Measurements from ENCODE around the gene YIPF3. TPM values are rescaled to one million over a fixed set of nuclear protein-coding genes. Genes with fewer than 3 reads are reported as not detected.
A peak's percentile ranks its signal among the peaks of the same experiment; 100 is the strongest.

The YIPF3 gene
- total RNA-seq, 3 donors from 2014 or later = 33.3 to 40.9 (median 35.4) TPM

DNA sequence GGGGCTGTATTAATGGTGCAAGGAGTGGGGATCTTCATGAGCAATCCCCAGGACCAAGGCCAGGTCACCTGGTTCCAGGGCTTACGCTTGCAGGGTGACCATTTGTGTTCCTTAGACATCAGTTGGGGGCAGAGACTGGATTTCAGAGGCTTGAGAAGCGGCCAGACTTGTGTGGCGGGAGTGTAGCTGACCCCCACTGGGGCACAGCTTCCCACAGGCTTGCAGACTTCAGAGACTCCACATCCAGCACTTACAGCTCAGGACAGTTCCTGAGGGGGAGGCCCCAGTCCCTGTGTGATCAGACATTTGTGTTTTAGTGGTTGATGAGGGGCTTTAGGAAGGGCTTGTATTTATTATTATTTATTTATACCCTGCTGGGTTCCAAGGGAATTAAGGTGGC lies 24.1 kb downstream of the YIPF3 start:
- peaks cover 4% of the 10 kb centered on the region for H3K36me3 Mint-ChIP-seq (ENCODE audit: insufficient read depth)
- H3K4me3 Mint-ChIP-seq = no peak overlapping the region
- ATAC-seq (no peak), DNase-seq (no peak)
- peaks cover 33% of the 10 kb centered on the region for H3K4me1 Mint-ChIP-seq (ENCODE audit: low read depth)
- H3K9me3 Mint-ChIP-seq = no peaks in the 10 kb centered on the region
- no peaks in the 10 kb centered on the region for H3K27me3 Mint-ChIP-seq (ENCODE audit: low read depth)

DNA sequence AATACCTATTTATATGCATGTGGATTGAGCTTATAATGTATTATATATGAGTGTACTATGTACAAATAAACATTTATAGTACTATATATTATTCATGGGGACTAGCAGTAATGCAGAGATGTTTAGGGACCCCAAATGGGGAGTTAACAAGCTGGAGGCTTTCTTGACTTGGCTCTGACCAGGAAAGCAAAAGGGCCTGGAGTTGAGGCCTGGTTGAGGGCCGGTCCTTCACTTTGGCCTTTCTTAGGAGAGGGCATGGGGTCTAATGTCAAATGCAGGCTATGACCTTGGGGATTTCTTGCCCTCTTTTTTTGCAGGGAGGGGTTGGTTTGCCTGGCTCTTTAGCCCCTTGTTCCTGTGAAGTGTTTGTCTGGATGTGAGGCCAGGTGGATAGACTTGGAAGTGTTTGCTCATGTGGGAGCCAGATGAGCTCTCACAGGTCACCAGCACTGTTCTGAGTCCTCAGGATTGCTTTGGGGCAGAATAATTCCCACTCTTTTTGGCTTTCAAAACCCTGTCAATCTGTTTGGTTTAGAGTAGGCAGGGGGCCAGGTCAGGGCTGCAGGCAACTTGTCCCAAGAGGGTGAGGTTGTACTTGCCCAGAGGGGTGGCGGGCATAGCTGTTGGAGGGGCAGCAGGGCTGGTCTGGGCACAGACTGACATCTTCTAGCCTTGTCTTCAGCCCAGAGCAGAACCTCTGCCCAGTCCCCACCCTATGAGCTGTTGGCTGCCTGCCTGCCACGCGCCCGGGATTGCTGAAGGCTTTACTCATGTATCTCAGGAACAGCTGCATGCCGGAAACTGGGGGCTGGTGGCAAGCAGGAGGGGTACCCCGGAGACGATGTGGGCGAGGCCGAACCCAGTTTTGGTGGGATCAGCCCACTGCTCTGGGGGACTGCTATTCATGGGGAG lies 24.7 kb downstream of the YIPF3 start:
- Mint-ChIP-seq H3K4me1 (ENCODE audit: low read depth) (peaks cover 33% of the 10 kb centered on the region), H3K4me3 (no peak overlapping the region), H3K9me3 (no peaks in the 10 kb centered on the region), H3K36me3 (ENCODE audit: insufficient read depth) (peaks cover 4% of the 10 kb centered on the region), H3K27me3 (ENCODE audit: low read depth) (no peaks in the 10 kb centered on the region)
- ATAC-seq = no peak
- no peak for DNase-seq

DNA sequence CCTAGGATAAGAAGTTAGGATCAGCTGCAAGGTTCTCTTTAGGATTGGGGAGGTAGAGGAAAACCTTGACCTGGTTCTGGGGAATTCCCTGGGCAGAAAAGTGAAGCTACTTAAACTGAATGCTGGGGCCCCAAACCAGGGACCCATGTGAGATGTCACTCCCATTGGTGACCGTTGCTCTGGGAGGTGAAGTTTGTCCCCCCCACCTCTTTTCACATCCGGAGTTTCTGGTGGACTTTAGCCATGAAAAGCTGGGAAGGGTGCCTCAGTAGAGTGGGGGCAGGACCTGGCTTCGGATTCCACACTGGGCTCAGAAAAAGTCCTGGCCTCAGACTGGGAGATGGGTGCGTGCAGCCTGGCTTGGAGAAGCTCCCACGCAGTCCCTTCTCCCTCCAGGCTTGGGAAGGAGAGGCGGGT lies 26.2 kb downstream of the YIPF3 start:
- peaks cover 7% of the 10 kb centered on the region for H3K36me3 Mint-ChIP-seq (ENCODE audit: insufficient read depth)
- no peak overlapping the region for H3K4me3 Mint-ChIP-seq
- ATAC-seq (no peak), DNase-seq (no peak)
- no peaks in the 10 kb centered on the region for H3K9me3 Mint-ChIP-seq
- no peaks in the 10 kb centered on the region for H3K27me3 Mint-ChIP-seq (ENCODE audit: low read depth)
- peaks cover 30% of the 10 kb centered on the region for H3K4me1 Mint-ChIP-seq (ENCODE audit: low read depth)

DNA sequence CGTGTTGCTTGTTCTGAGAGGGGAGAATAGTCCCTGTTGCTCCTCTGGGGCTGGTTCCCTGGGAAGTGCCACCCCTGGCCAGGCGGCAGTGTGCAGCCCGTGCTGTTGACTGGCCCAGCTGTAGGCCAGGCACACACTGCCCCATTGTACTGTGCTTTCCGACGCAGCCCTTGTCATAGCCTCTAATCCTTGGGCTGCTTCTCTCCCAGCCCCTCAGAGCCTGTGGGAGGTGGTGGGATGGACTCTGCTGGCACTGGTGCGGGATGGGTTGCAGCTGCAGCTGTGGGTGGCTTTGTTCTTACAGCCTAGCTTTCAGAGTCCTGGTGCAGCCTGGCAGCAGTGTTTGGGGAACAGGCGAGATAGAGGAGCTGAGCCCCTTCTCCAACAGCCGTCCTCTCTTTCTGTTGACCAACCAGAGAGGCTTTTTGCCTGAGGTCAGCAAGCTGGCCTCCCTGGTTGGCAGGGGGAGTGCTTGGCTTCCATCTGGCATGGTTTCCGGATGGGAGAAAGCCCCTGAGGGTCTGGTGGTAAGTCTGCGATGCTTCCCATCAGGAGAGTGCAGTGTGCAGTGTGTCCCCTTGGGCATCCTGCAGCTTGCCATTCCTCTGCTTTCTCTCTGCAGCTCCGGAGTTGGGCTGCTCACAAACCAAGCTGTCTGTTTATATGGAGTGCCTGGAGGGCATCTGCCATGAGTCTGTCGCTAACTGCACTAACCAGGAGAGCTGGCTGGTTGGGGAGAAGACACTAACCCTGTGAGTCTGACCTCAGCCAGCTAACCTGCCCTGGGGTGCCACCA lies 27.3 kb downstream of the YIPF3 start:
- H3K36me3 Mint-ChIP-seq (ENCODE audit: insufficient read depth) = peaks cover 7% of the 10 kb centered on the region
- peaks cover 19% of the 10 kb centered on the region for H3K4me1 Mint-ChIP-seq (ENCODE audit: low read depth)
- DNase-seq = no peak
- no peak for ATAC-seq
- no peaks in the 10 kb centered on the region for H3K27me3 Mint-ChIP-seq (ENCODE audit: low read depth)
- no peaks in the 10 kb centered on the region for H3K9me3 Mint-ChIP-seq
- no peak overlapping the region for H3K4me3 Mint-ChIP-seq

DNA sequence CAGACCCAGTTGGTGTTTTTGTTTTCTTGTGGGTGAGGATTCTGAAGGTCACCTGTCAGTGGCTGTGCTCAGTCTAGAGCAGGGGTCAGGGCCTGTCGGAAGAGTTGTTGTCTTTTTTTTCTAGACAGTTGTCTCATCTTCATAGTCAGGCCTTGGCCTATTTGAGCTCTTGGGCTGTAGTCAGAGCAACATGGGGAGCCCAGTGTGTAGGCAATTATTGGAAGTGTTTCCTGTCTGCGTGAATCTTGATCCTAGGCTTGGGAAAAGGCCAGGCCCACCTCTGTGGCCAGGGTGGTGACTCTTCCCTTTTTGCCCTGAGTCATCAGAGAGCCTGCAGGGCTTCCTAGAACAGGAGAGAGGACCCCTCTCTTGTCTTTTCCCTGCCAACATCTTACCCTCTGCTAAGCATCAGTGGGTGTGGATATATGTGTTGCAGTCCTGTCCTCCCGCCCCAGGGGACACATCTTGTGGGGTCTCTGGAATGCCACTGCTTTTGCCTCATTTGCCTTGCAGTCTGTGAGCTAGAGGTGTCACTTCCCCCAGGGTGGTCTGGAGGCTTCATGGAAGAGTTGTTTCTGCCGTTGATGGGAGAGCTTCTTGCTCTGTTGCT lies 28.0 kb downstream of the YIPF3 start:
- ATAC-seq = no peak
- H3K4me3 Mint-ChIP-seq = no peak overlapping the region

DNA sequence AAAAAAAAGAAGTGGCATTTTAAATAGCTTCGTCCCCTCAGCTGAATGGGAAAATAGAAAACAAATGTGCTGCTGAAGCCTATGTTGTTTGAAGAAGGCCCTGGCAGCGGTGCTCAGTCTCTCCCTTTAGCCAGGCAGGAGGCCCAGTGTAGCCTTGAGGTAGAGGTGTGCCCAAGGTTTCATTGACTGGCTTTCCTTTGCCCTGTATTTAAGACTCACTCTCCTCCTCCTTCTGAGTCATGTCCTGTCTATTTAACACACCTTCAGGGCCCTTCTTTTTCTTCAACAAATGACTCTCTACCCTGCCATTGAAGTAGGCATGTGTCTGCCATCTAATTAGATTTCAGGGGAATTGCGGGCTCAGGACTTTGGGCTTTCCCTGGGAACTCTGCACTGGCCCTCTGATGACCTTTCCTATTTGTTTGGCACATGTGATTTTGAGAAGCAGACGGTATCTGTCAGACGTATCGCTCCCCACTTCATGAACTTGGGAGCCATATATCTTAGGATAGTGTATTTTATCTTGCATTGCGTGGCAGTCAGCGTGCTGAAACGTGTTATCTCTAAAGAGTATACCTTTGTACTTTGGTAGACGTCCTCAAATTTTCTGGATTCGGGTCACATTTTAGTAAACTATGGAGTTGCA lies 35.0 kb downstream of the YIPF3 start:
- Mint-ChIP-seq H3K36me3 (ENCODE audit: insufficient read depth) (peaks cover 13% of the 10 kb centered on the region), H3K4me3 (peak overlapping the region; percentile 17), H3K9me3 (no peaks in the 10 kb centered on the region), H3K4me1 (ENCODE audit: low read depth) (peaks cover 45% of the 10 kb centered on the region), H3K27me3 (ENCODE audit: low read depth) (no peaks in the 10 kb centered on the region)
- ATAC-seq (no peak), DNase-seq (no peak)

More for the DNA sequence above, 28.0 kb downstream of the YIPF3 start:
- no peaks in the 10 kb centered on the region for H3K27me3 Mint-ChIP-seq (ENCODE audit: low read depth)
- DNase-seq = no peak
- no peaks in the 10 kb centered on the region for H3K9me3 Mint-ChIP-seq
- H3K4me1 Mint-ChIP-seq (ENCODE audit: low read depth) = peaks cover 13% of the 10 kb centered on the region
- peaks cover 7% of the 10 kb centered on the region for H3K36me3 Mint-ChIP-seq (ENCODE audit: insufficient read depth)

DNA sequence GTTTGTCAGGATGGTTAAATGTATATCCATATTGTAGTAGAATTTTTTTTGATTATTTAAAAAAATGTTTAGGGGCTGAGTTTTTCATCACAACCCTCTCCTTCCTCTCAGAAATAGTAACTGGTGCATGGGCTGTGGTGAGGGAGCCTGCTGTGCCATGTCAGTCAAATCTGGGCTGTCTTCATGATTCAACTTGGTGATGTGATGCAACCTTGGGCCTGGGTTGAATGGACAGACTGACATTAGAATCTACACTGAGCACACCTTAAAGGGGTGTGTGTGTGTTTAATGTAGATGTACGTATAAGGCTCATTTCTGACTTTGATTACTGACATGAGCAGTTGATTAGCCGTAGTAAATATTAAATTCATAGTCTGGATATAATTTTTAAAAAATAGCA lies 35.7 kb downstream of the YIPF3 start:
- no peak for ATAC-seq
- no peak for DNase-seq
- Mint-ChIP-seq H3K9me3 (no peaks in the 10 kb centered on the region), H3K4me1 (ENCODE audit: low read depth) (peaks cover 48% of the 10 kb centered on the region), H3K4me3 (no peak overlapping the region), H3K36me3 (ENCODE audit: insufficient read depth) (peaks cover 11% of the 10 kb centered on the region), H3K27me3 (ENCODE audit: low read depth) (no peaks in the 10 kb centered on the region)

DNA sequence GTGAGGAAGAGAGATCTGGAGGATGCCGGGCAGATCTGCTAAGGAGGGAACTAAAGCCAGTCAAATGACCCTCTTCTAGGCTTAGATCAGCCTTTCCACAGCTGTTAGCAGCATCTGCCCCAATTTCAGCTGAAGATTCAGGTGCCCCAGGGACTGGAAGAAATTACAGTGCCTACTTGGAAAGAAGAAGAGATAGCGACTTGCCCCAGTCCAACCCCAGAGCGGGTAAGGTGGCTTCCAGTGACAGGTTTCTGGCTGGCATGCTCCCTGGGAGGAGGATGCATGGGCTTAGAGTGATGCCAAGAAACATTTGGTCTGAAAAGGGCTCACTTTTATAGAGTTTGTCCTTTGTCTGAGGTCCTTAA lies 38.7 kb downstream of the YIPF3 start:
- DNase-seq = no peak
- H3K27me3 Mint-ChIP-seq (ENCODE audit: low read depth) = no peaks in the 10 kb centered on the region
- peak overlapping the region; percentile 97 for H3K4me3 Mint-ChIP-seq
- ATAC-seq = no peak
- H3K4me1 Mint-ChIP-seq (ENCODE audit: low read depth) = peaks cover 45% of the 10 kb centered on the region
- peaks cover 11% of the 10 kb centered on the region for H3K36me3 Mint-ChIP-seq (ENCODE audit: insufficient read depth)
- no peaks in the 10 kb centered on the region for H3K9me3 Mint-ChIP-seq

DNA sequence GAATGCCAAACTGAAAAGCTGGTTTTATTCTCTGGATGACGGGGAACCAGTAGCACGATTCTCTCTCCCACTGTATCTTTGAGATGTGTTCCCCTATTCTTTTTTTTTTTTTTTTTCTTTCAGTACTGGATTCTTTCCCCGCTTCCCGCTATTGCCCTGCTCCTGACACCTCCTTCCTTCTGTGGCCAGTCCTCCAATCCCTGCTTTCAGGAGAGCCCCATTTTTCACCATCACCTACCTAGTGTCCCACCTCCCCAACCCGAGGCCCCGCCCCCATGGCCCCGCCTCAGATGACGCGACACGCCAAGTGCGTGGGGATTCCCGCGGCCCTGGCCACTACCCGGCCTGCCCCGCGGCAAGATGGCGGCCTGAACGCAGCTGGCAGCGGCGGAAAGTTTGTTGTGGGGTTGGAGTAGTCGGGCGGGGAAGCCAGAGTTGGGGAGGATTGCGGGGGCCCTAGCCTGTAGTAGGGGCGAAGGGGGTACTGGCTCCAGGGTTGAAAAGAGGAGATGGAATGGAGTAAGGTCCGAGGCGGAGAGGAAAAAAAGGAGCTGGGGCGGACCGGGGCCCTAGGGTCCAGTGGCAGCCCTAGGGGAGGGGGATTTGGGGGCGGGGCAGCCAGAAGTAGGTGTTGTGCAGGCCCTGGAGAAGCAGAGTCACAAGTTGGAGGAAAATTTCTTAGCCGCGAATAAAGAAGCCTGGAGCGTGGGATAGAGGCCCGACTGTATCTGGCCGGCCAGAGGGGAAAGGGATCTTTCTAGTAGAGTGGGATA lies 39.3 kb downstream of the YIPF3 start, which contains the start of gene TJAP1:
TSS of gene TJAP1 (plus strand) at position 336 of the 773 bp plus-strand sequence. CDS start 21,432 bp downstream, outside the sequence.
- Mint-ChIP-seq H3K4me1 (ENCODE audit: low read depth) (peaks cover 44% of the 10 kb centered on the region), H3K27me3 (ENCODE audit: low read depth) (no peaks in the 10 kb centered on the region), H3K4me3 (peak within 1 kb of the TSS; percentile 97), H3K9me3 (no peaks in the 10 kb centered on the region), H3K36me3 (ENCODE audit: insufficient read depth) (peaks cover 9% of the 10 kb centered on the region)
- peak; percentile 98 for DNase-seq
- peak; percentile 100 for ATAC-seq

DNA sequence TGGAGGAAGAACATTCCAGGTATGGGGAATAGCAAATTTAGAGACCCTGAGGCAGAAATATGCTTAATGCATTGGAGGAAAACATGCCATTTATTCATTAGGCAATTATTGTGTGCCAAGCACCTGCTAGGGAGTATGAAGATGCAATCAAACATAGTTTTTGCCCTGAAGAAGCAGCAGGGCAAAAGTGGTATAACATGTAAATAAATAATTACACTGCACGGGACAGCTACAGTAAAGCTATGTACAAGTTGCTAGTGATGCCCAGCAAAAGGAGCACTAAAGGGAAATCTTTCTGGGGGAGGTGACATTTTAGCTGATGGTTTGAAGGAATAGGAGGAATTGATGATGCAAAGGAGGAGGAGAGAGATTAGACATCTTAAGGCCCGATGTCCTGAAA lies 40.0 kb downstream of the YIPF3 start:
- peak overlapping the region; percentile 97 for H3K4me3 Mint-ChIP-seq

DNA sequence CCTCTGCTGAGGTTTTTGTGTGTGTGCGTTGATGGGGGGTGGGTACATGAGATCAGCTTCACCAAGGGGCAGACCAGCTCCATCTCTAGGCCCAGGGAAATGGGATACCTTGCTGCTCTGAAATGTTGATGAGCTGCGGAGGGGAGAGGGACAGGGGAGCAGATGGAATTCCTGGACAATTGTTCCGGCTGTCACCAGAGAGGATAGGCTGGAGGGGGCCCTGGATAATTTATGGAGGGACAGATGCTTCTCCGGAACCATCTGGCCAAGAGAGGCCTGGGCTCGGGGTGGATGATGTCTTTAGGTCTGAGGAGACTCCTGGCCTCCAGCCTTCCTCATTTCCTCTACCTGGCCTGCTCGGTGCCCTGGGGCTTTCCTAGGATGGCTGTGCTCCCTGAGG lies 41.2 kb downstream of the YIPF3 start:
- DNase-seq (no peak), ATAC-seq (no peak)
- Mint-ChIP-seq H3K36me3 (ENCODE audit: insufficient read depth) (peaks cover 2% of the 10 kb centered on the region), H3K27me3 (ENCODE audit: low read depth) (no peaks in the 10 kb centered on the region), H3K4me1 (ENCODE audit: low read depth) (peaks cover 34% of the 10 kb centered on the region), H3K9me3 (no peaks in the 10 kb centered on the region), H3K4me3 (no peak overlapping the region)

More for the DNA sequence above, 40.0 kb downstream of the YIPF3 start:
- ATAC-seq = no peak
- Mint-ChIP-seq H3K4me1 (ENCODE audit: low read depth) (peaks cover 37% of the 10 kb centered on the region), H3K27me3 (ENCODE audit: low read depth) (no peaks in the 10 kb centered on the region), H3K36me3 (ENCODE audit: insufficient read depth) (peaks cover 4% of the 10 kb centered on the region), H3K9me3 (no peaks in the 10 kb centered on the region)
- DNase-seq = no peak

DNA sequence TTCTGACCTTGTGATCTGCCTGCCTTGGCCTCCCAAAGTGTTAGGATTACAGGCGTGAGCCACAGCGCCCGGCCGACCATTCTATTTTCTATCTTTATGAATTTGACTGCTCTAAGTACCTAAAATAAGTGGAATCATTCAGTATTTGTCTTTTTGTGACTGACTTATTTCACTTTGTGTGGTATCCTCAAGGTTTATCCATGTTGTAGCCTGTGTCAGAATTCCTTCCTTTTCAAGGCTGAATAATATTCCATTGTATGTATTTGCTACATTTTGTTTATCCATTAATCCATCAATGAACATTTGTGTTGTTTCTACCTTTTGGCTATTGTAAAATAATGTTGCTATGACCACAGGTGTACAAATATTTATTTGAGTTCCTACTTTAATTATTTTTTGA lies 44.2 kb downstream of the YIPF3 start:
- H3K36me3 Mint-ChIP-seq (ENCODE audit: insufficient read depth) = no peaks in the 10 kb centered on the region
- no peak overlapping the region for H3K4me3 Mint-ChIP-seq
- ATAC-seq (no peak), DNase-seq (no peak)
- H3K4me1 Mint-ChIP-seq (ENCODE audit: low read depth) = peaks cover 10% of the 10 kb centered on the region
- H3K9me3 Mint-ChIP-seq = no peaks in the 10 kb centered on the region
- peaks cover 13% of the 10 kb centered on the region for H3K27me3 Mint-ChIP-seq (ENCODE audit: low read depth)

DNA sequence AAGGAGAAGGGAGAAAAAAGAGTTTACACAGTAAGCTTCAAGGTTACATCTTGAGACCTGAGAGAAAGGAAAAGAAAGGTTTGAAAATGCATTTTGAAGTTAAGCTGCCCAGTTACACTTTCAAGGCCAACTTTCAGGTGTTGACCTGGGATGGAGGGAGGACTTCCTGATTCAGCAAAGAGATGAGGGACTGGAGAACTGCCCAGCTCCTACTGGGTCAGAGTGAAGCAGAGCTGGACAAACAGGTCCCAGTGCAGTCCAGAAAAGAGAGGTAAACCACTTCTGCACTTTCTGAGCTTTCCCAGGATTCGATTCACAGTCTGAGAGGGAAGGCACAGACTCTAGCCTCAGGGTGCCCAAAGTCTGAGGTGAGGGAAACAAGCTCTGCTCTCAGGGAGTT lies 45.3 kb downstream of the YIPF3 start:
- no peaks in the 10 kb centered on the region for H3K4me1 Mint-ChIP-seq (ENCODE audit: low read depth)
- no peak overlapping the region for H3K4me3 Mint-ChIP-seq
- peaks cover 20% of the 10 kb centered on the region for H3K27me3 Mint-ChIP-seq (ENCODE audit: low read depth)
- H3K36me3 Mint-ChIP-seq (ENCODE audit: insufficient read depth) = no peaks in the 10 kb centered on the region
- DNase-seq = no peak
- no peak for ATAC-seq
- no peaks in the 10 kb centered on the region for H3K9me3 Mint-ChIP-seq
